DMS153 treated with DMSO at 0.1 percent for 48 hours (cell line): ENCODE results near the gene CWC15.
"Not testable (repeated sequence)": the region's sequence is repeated elsewhere in the genome, so short reads cannot be mapped to it uniquely, and the experiment has no call there.

ENCODE experiments used
- DNase-seq: peaks from one replicate; lab custom pipeline; 2025; ENCODE audit not compliant: unreplicated experiment; lab: John Stamatoyannopoulos, UW

The CWC15 gene

DNA sequence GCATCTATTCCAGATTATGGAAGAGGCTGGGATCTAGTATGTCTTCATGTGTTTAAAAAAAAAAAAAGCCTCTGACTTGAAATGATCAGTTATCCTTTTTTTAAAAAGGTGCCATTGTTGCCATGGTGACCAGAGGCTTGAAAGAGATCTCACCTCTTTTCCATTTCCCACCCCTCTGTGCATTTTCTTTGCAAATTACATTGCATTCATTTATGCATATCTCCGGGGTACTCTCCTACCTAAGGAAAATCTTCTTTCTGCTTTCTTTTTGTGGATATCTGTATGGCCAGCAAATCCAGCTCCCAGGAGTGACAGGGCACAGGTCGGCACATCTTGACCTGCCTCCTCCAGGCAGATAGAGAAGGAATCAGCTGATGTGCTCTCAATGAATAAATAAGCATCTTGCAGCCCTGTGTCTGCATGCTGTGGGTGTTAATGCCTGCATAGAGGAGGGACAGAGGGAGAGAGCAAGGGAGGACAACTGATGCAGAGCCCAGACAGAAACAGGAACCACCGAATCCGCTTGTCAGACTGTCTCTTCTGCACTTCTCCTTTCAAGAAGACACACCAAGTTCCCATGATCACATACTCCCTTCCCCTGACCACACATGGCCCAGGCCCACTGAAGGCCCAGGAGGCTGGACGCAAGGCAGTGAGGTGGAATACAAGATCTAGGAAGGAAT is 50.9 kb downstream of the CWC15 start:
- no peak for DNase-seq

DNA sequence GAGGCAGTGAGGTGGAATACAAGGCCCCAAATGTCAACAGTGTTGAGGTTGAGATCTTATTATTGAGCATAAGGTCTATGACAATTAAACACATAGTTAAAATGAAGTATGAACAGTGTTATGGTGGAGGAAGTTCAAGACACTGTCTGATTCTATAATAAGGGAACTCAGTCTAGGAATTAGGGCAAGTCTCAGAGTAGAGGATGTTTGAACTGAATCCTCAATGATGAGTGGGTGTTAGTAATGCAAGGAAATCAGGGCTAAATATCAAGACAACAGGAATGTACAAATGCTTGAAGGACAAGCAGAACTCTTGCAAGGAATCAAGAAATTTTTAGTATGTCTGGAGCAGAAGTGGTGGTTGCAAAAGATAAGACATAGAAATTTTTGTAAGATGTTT is 53.0 kb downstream of the CWC15 start:
- no peak for DNase-seq

DNA sequence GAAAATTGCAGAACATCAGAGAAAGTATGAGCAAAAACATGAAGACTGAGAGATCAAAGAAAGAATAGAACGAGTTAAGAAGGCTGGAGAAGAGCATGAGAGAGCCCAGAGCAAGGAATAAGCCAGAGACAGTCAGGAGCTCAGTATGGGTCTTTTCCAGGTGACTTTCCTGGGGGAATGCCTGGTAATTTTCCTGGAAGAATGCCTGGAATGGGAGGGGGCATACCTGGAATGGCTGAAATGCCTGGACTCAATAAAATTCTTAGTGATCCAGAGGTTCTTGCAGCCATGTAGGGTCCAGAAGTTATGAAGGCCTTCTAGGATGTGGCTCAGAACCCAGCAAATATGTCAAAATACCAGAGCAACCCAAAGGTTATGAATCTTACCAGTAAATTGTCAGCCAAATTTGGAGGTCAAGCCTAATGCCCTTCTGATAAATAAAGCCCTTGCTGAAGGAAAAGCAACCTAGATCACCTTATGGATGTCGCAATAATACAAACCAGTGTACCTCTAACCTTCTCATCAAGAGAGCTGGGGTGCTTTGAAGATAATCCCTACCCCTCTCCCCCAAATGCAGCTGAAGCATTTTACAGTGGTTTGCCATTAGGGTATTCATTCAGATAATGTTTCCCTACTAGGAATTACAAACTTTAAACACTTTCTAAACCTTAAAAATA is 59.5 kb downstream of the CWC15 start:
- DNase-seq: not testable (repeated sequence)

DNA sequence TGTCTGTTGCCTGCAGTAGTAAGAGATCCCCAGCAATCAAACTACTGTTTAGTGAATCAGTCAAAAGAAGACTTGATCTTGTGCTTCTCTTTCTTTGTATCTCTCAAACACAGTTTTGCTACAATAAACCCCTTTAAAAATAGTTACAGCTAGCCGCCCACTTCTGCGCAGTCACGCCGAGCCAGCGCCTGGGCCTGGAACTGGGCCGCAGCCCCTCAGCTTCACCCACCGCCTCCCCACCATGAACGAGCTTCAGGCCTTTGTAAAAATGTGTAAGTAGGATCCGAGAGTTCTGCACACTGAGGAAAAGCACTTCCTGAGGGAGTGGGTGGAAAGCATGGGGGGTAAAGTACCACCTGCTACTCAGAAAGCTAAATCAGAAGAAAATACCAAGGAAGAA is 60.5 kb downstream of the CWC15 start:
- no peak for DNase-seq
